ENCODE results near the gene PTPRN2.

The PTPRN2 gene

GRCh38 chr7:158252837-158253669 lies 334.6 kb downstream of the PTPRN2 start:
- Mint-ChIP-seq H3K4me3 (no peak overlapping the region), H3K36me3 (ENCODE audit: low read depth) (no peaks in the 10 kb centered on the region), H3K27ac (no peak overlapping the region), H3K4me1 (ENCODE audit: low read depth) (no peaks in the 10 kb centered on the region), H3K9me3 (no peaks in the 10 kb centered on the region), H3K27me3 (no peaks in the 10 kb centered on the region)
- DNase-seq = no peak

GRCh38 chr7:158252081-158252836 lies 335.4 kb downstream of the PTPRN2 start:
- H3K4me1 Mint-ChIP-seq (ENCODE audit: low read depth) = no peaks in the 10 kb centered on the region
- no peak overlapping the region for H3K27ac Mint-ChIP-seq
- no peaks in the 10 kb centered on the region for H3K9me3 Mint-ChIP-seq
- no peaks in the 10 kb centered on the region for H3K36me3 Mint-ChIP-seq (ENCODE audit: low read depth)
- no peak overlapping the region for H3K4me3 Mint-ChIP-seq
- H3K27me3 Mint-ChIP-seq = no peaks in the 10 kb centered on the region
- DNase-seq = peak; percentile 8

- H3K27me3 Mint-ChIP-seq = no peaks in the 10 kb centered on the region
- no peak for DNase-seq
- no peaks in the 10 kb centered on the region for H3K36me3 Mint-ChIP-seq (ENCODE audit: low read depth)
- no peaks in the 10 kb centered on the region for H3K9me3 Mint-ChIP-seq
- no peaks in the 10 kb centered on the region for H3K4me1 Mint-ChIP-seq (ENCODE audit: low read depth)
- H3K4me3 Mint-ChIP-seq = no peak overlapping the region
- no peak overlapping the region for H3K27ac Mint-ChIP-seq
Observed at GRCh38 chr7:158251061-158251965, 336.3 kb downstream of the PTPRN2 start.

- H3K4me3 Mint-ChIP-seq = no peak overlapping the region
- H3K27ac Mint-ChIP-seq = no peak overlapping the region
- DNase-seq = peak; percentile 3
- H3K36me3 Mint-ChIP-seq (ENCODE audit: low read depth) = no peaks in the 10 kb centered on the region
- no peaks in the 10 kb centered on the region for H3K9me3 Mint-ChIP-seq
- no peaks in the 10 kb centered on the region for H3K4me1 Mint-ChIP-seq (ENCODE audit: low read depth)
- H3K27me3 Mint-ChIP-seq = no peaks in the 10 kb centered on the region
Observed at GRCh38 chr7:158249692-158250091, 337.9 kb downstream of the PTPRN2 start.

- DNase-seq = peak; percentile 6
- no peaks in the 10 kb centered on the region for H3K4me1 Mint-ChIP-seq (ENCODE audit: low read depth)
- H3K27ac Mint-ChIP-seq = no peak overlapping the region
- H3K9me3 Mint-ChIP-seq = no peaks in the 10 kb centered on the region
- H3K36me3 Mint-ChIP-seq (ENCODE audit: low read depth) = no peaks in the 10 kb centered on the region
- no peaks in the 10 kb centered on the region for H3K27me3 Mint-ChIP-seq
- no peak overlapping the region for H3K4me3 Mint-ChIP-seq
Observed at GRCh38 chr7:158248816-158249215, 338.8 kb downstream of the PTPRN2 start.

GRCh38 chr7:158247758-158248487 lies 339.7 kb downstream of the PTPRN2 start:
- no peak overlapping the region for H3K27ac Mint-ChIP-seq
- no peaks in the 10 kb centered on the region for H3K27me3 Mint-ChIP-seq
- H3K4me3 Mint-ChIP-seq = no peak overlapping the region
- DNase-seq = peak; percentile 3
- H3K4me1 Mint-ChIP-seq (ENCODE audit: low read depth) = no peaks in the 10 kb centered on the region
- no peaks in the 10 kb centered on the region for H3K36me3 Mint-ChIP-seq (ENCODE audit: low read depth)
- no peaks in the 10 kb centered on the region for H3K9me3 Mint-ChIP-seq

- no peaks in the 10 kb centered on the region for H3K36me3 Mint-ChIP-seq (ENCODE audit: low read depth)
- H3K4me1 Mint-ChIP-seq (ENCODE audit: low read depth) = no peaks in the 10 kb centered on the region
- no peak overlapping the region for H3K4me3 Mint-ChIP-seq
- H3K27me3 Mint-ChIP-seq = no peaks in the 10 kb centered on the region
- no peak for DNase-seq
- no peak overlapping the region for H3K27ac Mint-ChIP-seq
- no peaks in the 10 kb centered on the region for H3K9me3 Mint-ChIP-seq
Observed at GRCh38 chr7:158246960-158247673, 340.5 kb downstream of the PTPRN2 start.

- Mint-ChIP-seq H3K27ac (no peak overlapping the region), H3K4me3 (no peak overlapping the region), H3K36me3 (ENCODE audit: low read depth) (no peaks in the 10 kb centered on the region), H3K4me1 (ENCODE audit: low read depth) (no peaks in the 10 kb centered on the region), H3K9me3 (no peaks in the 10 kb centered on the region), H3K27me3 (no peaks in the 10 kb centered on the region)
- DNase-seq = no peak
Observed at GRCh38 chr7:158246272-158246959, 341.2 kb downstream of the PTPRN2 start.

GRCh38 chr7:158245724-158246041 lies 341.9 kb downstream of the PTPRN2 start:
- H3K27ac Mint-ChIP-seq = no peak overlapping the region
- H3K27me3 Mint-ChIP-seq = no peaks in the 10 kb centered on the region
- no peaks in the 10 kb centered on the region for H3K9me3 Mint-ChIP-seq
- no peaks in the 10 kb centered on the region for H3K4me1 Mint-ChIP-seq (ENCODE audit: low read depth)
- DNase-seq = no peak
- H3K4me3 Mint-ChIP-seq = no peak overlapping the region
- H3K36me3 Mint-ChIP-seq (ENCODE audit: low read depth) = no peaks in the 10 kb centered on the region

- Mint-ChIP-seq H3K4me1 (ENCODE audit: low read depth) (no peaks in the 10 kb centered on the region), H3K27ac (no peak overlapping the region), H3K27me3 (no peaks in the 10 kb centered on the region), H3K36me3 (ENCODE audit: low read depth) (no peaks in the 10 kb centered on the region), H3K4me3 (no peak overlapping the region), H3K9me3 (no peaks in the 10 kb centered on the region)
- DNase-seq = peak; percentile 8
Observed at GRCh38 chr7:158244873-158245723, 342.5 kb downstream of the PTPRN2 start.

GRCh38 chr7:158244430-158244829 lies 343.2 kb downstream of the PTPRN2 start:
- Mint-ChIP-seq H3K4me3 (no peak overlapping the region), H3K9me3 (no peaks in the 10 kb centered on the region), H3K27me3 (no peaks in the 10 kb centered on the region), H3K27ac (no peak overlapping the region), H3K4me1 (ENCODE audit: low read depth) (no peaks in the 10 kb centered on the region), H3K36me3 (ENCODE audit: low read depth) (no peaks in the 10 kb centered on the region)
- no peak for DNase-seq

- H3K27ac Mint-ChIP-seq = no peak overlapping the region
- no peaks in the 10 kb centered on the region for H3K27me3 Mint-ChIP-seq
- no peaks in the 10 kb centered on the region for H3K9me3 Mint-ChIP-seq
- DNase-seq = no peak
- no peak overlapping the region for H3K4me3 Mint-ChIP-seq
- H3K4me1 Mint-ChIP-seq (ENCODE audit: low read depth) = no peaks in the 10 kb centered on the region
- H3K36me3 Mint-ChIP-seq (ENCODE audit: low read depth) = no peaks in the 10 kb centered on the region
Observed at GRCh38 chr7:158241919-158242318, 345.7 kb downstream of the PTPRN2 start.

Data from activated T-cell treated with anti-CD3 and anti-CD28 coated beads, Interleukin-2, amount 50 U/mL, for 24 hours (primary cell).